Measurements from ENCODE around the gene GOPC.

DNA sequence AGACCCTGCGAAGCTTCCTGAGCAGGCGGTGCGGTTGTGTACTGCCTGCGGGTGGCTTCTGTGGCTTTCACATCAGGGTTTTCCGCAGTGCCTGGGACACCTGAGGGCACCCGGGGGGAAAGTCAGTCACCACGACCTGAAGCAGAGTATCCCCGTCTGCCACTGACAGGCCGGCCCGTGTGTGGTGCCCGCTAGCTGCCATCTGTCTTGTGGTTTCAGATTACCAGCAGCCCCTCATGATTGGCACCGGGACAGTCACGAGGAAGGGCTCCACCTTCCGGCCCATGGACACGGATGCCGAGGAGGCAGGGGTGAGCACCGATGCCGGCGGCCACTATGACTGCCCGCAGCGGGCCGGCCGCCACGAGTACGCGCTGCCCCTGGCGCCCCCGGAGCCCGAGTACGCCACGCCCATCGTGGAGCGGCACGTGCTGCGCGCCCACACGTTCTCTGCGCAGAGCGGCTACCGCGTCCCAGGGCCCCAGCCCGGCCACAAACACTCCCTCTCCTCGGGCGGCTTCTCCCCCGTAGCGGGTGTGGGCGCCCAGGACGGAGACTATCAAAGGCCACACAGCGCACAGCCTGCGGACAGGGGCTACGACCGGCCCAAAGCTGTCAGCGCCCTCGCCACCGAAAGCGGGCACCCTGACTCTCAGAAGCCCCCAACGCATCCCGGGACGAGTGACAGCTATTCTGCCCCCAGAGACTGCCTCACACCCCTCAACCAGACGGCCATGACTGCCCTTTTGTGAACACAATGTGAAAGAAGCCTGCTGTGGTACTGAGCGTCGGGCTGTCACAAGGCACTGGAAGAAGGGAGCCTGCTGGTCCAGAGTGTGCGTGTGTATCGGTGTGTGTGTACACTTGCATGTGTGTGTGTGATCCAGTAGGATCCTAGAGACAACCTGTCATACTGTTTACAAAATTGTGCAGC is 54.4 kb downstream of the GOPC start:
- TF ChIP-seq POLR2A (IDR thresholded peaks at IDR 0.05; ENCODE audit: low read length) (no peak), GATA1 (IDR thresholded peaks at IDR 0.05; ENCODE audit: low read depth, low read length) (no peak)

Measured in erythroblast (primary cell).